WERI-Rb-1 (cell line): ENCODE measurements around the gene FADS1.

Experiments
- DNase-seq: peaks from one replicate; pipeline ENCODE4 v3.0.0-alpha.2; 2020
- H3K27ac ChIP-seq: fragments of 250-450 bp; sonication (Bioruptor Pico); 2 replicates; pipeline ENCODE4 v1.5.1; 2020; ENCODE audit warnings: mild to moderate bottlenecking, moderate library complexity
- H3K27me3 ChIP-seq: fragments of 250-450 bp; sonication (Bioruptor Pico); 2 replicates; pipeline ENCODE4 v1.5.1; 2021; ENCODE audit warnings: mild to moderate bottlenecking, low read depth, moderate library complexity; ENCODE audit not compliant: insufficient read depth, severe bottlenecking
- H3K36me3 ChIP-seq: fragments of 250-450 bp; sonication (Bioruptor Pico); 2 replicates; pipeline ENCODE4 v1.5.1; 2020; ENCODE audit warnings: mild to moderate bottlenecking, moderate library complexity
- H3K4me3 ChIP-seq: 2 replicates; pipeline ENCODE4 v1.5.1; 2011; ENCODE audit warnings: low read depth, mild to moderate bottlenecking, control low read depth, low read length
- H3K9me3 ChIP-seq: fragments of 250-450 bp; sonication (Bioruptor Pico); 2 replicates; pipeline ENCODE4 v1.5.1; 2021; ENCODE audit warnings: mild to moderate bottlenecking, moderate library complexity; ENCODE audit not compliant: severe bottlenecking
- CTCF ChIP-seq: IDR thresholded peaks from 2 replicates; pipeline ENCODE4 v1.5.1; 2011; ENCODE audit warnings: low read depth, mild to moderate bottlenecking, control low read depth, inconsistent platforms, low read length

Gene FADS1

GRCh38 chr11:61847914-61848581 is 31.2 kb upstream of the FADS1 start:
- Histone ChIP-seq H3K27me3 (no peaks in the 10 kb centered on the region), H3K36me3 (peaks cover 87% of the 10 kb centered on the region), H3K27ac (no peak overlapping the region), H3K4me3 (no peak overlapping the region), H3K9me3 (no peaks in the 10 kb centered on the region)
- DNase-seq: no peak
- no peak for TF ChIP-seq CTCF

GRCh38 chr11:61846362-61847020 is 29.7 kb upstream of the FADS1 start:
- Histone ChIP-seq H3K4me3 (no peak overlapping the region), H3K9me3 (no peaks in the 10 kb centered on the region), H3K27me3 (no peaks in the 10 kb centered on the region), H3K36me3 (peaks cover 88% of the 10 kb centered on the region), H3K27ac (no peak overlapping the region)
- no peak for DNase-seq
- TF ChIP-seq CTCF: no peak

- peaks cover 88% of the 10 kb centered on the region for H3K36me3 ChIP-seq
- TF ChIP-seq CTCF: no peak
- DNase-seq: no peak
- no peaks in the 10 kb centered on the region for H3K9me3 ChIP-seq
- H3K27me3 ChIP-seq: no peaks in the 10 kb centered on the region
- no peak overlapping the region for H3K4me3 ChIP-seq
- H3K27ac ChIP-seq: no peak overlapping the region
These were observed 28.2 kb upstream of the FADS1 start for GRCh38 chr11:61844909-61845565.

- Histone ChIP-seq H3K27ac (no peak overlapping the region), H3K27me3 (no peaks in the 10 kb centered on the region), H3K9me3 (no peaks in the 10 kb centered on the region), H3K4me3 (no peak overlapping the region), H3K36me3 (peaks cover 87% of the 10 kb centered on the region)
- DNase-seq: no peak
- no peak for TF ChIP-seq CTCF
These were observed 25.7 kb upstream of the FADS1 start for GRCh38 chr11:61842528-61842820.

GRCh38 chr11:61841636-61842527 is 25.1 kb upstream of the FADS1 start:
- Histone ChIP-seq H3K36me3 (peaks cover 87% of the 10 kb centered on the region), H3K4me3 (no peak overlapping the region), H3K27ac (no peak overlapping the region), H3K27me3 (no peaks in the 10 kb centered on the region), H3K9me3 (no peaks in the 10 kb centered on the region)
- no peak for TF ChIP-seq CTCF
- DNase-seq: no peak
